Stimulated activated CD4-positive, alpha-beta T cell treated with anti-CD3 and anti-CD28 coated beads, TNF-alpha, amount 100 ng/mL, for 4 hours (primary cell): Measurements from ENCODE around the gene PRDX5.

ENCODE experiments used
- DNase-seq, 3 experiments: peaks; one replicate each; pipeline ENCODE4 v3.0.0-alpha.2; 2020; ENCODE audit warnings: low read depth in 3 of 3

Gene PRDX5

DNA sequence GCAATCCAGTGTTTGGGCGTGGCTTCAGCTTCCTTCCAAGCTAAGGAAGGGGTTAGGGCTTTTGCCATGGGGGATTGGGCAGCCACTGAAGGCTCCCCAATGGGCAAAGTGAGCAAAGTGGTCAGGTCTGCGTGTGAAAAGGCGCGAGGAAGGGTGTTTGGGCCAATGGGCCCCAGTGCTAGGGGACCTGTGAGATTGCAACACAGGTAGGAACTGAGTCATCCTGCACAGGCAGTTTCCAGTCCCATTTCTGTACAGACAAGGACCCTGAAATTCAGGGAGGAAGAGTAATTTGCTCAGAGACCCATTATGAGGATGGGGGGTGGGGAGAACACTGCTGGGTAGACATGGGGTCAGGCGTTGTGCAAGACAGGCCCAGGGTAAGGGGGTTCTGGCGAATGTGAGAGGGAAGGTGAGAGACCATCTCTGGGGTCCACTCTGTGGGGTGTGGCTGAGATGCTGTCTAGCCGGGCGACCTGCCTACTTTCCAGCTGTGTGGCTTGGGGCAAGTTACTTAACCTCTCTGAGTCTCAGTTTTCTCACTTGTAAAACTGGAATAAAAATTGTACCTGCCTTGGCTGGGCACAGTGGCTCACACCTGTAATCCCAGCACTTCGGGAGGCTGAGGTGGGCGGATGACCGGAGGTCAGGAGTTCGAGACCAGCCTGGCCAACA is 29.4 kb downstream of the PRDX5 start:
- DNase-seq, result no peak

DNA sequence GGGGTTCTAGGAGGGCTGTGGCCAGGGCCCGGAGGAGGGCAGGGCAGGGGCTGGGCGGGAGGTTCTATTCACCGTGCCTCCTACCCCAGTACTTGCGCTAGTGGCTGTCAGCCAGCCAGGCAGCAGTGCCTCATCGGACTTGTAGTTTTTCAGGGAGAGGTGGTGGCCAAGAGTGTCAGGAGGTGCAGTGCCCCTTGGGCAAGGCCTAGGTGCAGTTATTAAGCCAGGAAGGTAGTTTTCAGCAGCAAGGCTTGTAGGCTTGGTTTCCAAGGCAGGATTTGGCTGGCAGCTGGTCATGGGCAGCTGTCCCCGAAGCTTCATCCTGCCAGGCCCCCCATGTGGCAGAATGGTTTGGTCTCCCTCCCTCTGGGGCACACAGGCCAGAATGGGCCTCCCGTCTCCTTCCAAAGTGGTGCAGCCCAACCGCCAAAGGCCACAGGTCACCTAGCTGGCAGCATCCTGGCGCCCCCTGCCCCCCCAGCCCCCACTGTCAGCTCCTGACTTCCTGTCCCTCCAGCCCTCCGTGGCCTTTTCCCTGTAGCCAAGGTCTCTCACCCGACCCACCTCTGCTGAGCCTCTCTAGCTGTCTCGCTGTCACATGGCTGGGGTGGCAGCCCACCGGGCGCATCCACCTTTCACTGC is 30.6 kb downstream of the PRDX5 start:
- no peak for DNase-seq

DNA sequence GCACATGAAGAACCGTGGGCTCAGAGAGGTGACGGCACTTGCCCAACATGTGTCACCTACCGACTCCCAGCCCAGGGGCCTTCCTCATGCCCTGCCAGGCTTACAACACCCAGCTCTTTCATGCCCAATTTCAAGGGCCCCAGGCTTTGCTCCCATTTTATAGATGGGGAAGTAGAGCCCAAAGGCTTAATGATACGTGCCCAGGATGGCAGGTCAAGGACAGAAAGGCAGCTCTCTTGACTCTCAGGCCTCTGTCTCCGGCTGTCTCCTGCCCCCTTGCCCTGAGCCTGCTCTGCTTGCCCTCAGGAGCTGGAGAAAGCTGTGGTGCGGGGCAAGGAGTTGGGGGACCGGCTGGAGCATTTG is 31.1 kb downstream of the PRDX5 start:
- DNase-seq, result no peak

DNA sequence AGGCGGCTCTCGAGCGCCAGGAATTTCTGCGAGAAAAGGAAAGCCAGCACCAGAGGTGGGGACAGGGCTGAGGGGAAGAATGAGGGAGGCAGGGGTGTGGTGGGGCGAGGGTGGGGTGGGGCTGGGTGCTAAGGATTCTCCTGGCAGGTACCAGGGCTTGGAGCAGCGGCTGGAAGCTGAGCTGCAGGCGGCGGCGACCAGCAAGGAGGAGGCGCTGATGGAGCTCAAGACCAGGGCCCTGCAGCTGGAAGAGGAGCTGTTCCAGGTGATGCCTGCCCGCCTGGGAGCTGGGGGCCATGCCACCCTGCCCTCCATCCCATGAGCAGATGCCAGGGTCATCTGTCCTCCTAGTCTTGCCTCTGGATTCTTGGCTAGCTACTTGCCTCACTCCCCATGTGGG is 31.5 kb downstream of the PRDX5 start:
- no peak for DNase-seq

DNA sequence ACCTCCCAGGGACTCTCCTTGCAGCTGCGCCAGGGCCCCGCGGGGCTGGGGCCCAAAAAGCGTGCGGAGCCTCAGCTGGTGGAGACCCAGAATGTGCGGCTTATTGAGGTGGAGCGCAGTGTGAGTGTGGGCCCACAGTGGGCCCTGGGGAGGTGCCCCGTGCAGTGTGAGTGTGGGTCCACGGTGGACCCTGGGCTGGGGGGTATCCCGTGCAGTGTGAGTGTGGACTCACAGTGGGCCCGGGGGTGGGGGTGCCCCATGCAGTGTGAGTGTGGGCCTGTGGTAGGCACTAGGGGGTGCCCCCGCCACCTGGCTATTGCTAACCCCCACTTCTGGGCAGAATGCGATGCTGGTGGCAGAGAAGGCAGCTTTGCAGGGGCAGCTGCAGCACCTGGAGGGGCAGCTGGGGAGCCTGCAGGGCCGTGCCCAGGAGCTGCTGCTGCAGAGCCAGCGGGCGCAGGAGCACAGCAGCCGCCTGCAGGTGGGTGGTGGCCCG is 33.3 kb downstream of the PRDX5 start:
- DNase-seq, result no peak

DNA sequence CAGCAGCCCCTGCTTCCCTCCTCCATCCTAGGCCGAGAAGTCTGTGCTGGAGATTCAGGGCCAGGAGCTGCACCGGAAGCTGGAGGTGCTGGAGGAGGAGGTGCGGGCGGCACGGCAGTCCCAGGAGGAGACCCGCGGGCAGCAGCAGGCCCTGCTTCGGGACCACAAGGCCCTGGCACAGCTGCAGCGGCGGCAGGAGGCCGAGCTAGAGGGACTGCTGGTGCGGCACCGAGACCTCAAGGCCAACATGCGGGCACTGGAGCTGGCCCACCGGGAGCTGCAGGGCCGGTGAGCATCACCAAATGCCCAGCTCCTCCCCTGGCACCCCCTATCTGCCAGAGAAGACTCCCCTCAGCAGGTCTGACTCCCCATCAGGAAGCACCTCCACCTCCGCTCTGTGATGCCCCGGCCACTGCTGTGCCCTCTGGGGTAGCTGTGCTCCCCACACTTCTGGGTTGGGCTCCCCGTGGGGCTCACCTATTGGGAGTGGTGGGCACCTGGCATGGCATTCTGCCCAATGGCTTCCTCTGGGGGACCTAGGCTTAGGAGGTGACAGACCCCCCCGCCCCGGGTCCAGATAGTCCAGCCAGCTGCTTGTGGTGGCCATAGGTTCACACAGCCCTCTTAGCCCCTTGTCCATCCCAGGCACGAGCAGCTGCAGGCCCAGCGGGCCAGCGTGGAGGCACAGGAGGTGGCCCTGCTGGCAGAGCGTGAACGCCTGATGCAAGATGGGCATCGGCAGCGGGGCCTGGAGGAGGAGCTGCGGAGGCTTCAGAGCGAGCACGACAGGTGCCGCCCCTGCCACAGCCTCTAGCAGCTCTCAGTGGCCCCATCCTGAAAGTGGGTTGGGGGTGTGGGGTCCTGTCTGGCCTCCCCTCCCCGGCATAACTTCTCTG is 34.4 kb downstream of the PRDX5 start:
- no peak for DNase-seq

DNA sequence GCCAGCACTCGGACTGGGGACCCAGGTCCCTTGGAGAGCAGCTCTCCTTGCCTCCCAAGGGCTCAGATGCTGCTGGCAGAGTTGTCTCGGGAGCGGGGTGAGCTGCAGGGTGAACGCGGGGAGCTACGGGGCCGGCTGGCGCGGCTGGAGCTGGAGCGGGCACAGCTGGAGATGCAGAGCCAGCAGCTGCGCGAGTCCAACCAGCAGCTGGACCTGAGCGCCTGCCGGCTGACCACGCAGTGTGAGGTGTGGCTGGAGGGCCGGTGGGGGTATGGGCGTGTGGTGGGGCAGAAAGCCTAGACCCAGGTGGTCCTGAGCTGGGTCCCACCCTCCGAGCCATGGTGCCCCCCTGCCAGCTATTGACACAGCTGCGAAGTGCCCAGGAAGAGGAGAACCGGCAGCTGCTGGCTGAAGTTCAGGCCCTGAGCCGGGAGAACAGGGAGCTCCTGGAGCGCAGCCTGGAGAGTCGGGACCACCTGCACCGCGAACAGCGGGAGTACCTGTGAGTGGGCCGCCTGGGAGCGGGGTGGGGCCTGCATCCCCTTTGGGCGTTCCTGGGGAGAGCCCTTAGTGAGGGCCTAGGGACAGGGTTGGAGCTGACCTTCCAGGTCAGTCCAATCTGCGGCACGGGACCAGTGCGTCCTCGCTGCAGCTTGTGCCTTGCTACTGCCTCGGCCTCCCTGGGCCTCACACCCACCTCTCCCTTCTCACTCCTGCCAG is 35.2 kb downstream of the PRDX5 start:
- DNase-seq, result no peak

DNA sequence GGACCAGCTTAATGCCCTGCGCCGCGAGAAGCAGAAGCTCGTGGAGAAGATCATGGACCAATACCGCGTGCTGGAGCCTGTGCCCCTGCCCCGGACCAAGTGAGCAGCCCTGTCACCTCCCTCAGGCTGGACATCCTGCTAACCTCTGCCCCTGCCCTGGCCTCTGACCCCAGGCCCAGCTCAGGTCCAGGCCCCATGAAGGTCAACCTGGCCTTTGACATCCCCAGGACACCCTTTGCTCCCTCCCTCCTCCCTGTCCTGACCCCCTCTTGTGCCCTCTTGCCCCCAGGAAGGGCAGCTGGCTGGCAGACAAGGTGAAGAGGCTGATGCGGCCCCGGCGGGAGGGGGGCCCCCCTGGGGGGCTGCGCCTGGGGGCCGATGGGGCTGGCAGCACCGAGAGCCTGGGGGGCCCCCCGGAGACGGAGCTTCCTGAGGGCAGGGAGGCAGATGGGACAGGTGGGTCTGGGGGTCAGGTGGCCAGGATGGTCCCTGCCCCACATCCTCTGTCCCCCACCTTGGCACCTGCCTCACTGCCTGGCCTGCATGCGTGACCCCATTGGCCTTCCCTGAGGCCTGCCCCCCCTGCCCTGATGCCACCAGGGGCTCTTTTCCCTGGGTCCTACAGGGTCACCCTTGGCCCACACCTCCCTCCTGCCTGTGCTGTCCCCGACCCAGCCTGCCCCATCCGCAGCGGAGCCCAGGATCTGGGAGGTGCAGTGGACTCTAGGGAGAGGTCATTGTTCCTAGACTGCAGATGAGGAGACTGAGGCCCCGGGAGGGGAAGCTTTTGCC is 36.0 kb downstream of the PRDX5 start:
- no peak for DNase-seq

DNA sequence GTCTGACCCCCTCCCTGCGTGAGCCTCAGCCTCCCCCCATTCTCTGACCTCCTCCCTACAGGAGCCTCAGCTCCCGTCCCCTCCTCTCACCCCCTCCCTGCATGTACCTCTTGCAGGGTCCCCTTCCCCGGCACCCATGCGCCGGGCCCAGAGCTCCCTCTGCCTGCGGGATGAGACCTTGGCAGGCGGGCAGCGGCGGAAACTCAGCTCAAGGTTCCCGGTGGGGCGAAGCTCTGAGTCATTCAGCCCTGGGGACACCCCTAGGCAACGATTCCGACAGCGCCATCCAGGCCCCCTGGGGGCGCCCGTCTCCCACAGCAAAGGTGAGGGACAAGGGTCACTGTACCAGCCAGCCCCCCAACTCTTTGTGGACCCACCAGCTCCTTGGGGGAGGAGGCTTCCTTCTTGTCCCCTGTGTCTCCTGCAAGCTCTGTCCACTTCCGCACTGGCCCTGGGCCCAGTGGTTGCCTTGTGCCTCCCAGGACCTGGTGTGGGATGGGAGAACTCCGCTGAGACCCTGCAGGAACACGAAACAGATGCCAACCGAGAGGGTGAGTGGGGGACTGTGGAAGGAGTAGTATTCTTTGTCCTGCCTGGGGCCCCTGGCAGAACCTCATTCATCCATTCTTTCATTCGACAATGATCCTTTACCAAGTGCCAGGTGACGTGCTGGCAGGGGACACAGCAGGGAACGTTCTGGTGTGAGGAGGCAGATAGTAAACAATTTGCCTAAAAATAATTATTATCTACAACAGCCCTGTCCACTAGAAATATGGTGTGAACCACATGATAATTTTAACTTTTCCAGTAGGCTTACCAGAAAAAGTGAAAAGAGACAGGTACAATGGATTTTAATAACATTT is 37.4 kb downstream of the PRDX5 start:
- no peak for DNase-seq

DNA sequence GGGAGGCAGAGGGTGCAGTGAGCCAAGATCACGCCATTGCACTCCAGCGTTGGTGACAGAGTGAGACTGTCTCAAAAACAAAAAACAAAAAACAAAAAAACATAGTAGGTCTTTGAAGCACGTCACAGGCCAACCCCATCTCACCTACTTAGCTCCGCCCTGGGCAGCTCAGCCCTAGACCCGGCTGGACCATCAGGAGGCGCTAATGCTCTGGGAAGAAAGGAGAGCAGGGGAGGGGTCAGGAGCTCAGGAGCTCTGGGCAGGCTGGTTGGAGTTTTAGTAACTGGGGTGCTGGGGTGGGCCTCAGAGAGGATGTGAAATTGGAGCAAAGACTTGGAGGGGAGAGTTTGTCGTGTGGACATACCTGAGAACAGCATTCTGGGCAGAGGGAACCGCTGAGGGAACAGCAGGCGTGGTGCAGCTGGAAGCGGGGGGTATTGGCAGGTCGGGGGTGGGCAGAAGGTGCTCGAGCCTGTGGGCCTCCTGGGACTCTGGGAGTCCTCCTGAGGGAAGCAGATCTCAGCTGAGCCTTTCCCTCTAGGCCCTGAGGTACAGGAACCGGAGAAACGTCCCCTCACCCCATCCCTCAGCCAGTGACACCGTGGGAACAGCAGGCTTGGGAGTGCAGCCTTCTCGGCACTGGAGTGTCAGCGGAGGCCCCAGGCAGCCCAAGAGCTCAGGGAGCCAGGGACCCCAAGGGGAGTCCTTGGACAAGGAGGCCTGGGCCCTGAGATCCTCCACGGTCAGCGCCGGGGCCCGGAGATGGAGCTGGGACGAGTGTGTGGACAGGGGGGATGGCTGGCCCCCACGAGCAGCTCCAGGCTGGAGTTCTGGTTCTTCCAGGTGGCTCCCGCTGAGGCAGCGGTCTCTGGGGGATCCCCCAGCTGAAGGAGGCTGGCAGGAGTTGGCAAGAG is 38.8 kb downstream of the PRDX5 start:
- no peak for DNase-seq

DNA sequence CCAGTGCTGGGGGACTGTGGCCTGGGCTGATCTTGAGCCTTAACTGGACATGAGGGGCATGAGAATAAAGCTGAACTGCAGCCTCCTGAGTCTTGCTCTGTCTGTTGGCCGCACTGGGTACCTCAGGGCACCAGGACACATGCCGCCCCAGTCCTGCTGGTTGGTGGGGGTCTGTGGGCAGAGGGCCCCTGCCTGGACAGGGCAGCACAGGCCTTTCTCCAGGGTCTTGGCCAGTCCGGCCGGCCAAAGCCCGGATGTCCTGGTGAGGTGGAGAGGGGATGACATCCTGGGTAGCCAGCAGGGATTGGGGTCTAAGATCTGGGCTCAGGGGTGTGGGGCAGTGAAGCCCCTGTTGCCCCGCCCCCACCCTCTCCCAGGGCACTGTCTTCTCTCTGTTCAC is 39.5 kb downstream of the PRDX5 start:
- no peak for DNase-seq

DNA sequence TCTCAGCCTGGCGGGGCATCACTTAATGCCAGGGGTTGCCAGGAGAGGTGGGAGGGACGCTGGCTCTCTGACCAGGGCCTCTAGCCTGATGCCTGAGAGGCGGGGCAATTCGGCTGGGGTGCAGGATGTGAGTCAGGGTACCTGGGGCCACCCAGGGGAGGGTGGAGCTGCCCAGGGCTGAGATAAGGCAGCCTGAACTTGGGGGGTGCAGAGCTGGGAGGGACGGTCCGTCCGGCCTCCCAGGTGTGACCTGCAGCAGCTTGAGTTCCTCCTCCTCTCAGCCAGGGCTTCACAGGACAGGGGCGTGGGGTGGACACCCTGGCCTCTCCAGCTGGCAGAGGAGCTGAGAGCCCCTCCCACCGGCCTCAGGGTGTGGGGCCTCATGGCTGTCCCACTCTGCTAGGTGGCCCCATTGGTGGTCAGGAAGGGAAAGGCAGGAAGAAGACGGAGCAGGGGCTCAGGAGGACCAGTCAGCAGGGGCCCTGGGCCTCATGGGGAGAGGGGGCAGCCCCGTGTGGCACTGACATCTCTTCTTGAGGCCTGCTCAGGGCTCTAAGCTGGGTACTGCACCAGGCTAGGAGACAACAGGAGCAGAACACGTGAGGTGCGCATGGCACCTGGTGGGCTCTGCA is 40.1 kb downstream of the PRDX5 start:
- peak in 1 of 3 experiments; percentile 18 for DNase-seq

DNA sequence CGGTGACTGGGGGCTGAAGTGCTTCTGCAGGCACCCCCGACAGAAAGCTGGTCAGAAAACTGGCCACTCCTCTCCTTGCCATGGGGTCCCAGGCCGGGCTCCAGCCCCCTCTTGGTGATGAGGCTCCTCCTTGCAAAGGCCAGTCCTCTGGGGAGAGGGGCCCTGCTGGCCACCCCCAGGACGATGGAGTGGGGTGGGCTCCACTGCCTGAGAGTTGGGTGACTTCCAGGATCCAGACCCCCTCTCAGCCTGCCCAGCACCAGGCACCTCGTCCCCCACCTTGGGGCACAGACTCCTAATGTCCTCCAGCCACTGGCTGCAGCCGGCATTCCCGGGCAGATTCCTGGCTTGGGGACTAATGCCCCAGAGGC is 40.6 kb downstream of the PRDX5 start:
- DNase-seq, result no peak

DNA sequence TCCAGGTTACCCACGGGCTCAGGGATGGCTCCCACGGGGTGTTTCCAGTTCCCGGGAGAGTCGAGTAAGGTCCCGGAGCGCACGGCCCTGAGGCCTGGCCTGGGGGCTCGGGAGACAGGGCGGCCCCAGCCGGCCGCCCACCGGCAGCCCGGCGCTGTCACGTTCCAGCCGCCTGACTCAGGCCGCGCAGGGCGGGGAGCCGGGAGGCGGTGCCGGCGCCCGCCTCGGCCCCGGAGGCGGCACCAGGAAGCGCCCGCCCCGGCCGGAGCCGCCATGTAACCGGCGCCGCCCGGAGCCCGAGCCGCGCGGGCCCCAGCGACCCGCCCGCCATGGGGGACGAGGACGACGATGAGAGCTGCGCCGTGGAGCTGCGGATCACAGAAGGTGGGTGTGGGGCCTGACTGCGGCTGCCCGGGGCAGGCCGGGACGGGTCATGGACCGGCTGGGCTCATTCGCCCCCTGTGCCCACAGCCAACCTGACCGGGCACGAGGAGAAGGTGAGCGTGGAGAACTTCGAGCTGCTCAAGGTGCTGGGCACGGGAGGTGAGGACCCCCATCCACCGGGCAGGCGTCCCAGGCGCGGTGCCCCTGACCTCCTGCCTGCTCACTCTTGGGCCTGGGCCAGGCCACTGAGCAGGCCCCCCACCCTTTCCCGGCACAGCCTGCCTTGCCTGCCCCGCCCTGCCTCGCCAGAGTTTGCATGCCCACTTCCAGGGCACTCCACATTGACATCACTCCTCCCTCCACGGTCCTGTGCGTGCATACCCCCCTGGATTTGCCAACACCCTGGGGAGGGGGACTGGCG is 41.2 kb downstream of the PRDX5 start, which contains the start of gene RPS6KA4:
RPS6KA4 (plus strand) TSS at position 256 of the 805 bp plus-strand sequence; CDS start at position 330, 74 bp downstream.
- peak in 1 of 3 experiments; percentile 35 for DNase-seq

DNA sequence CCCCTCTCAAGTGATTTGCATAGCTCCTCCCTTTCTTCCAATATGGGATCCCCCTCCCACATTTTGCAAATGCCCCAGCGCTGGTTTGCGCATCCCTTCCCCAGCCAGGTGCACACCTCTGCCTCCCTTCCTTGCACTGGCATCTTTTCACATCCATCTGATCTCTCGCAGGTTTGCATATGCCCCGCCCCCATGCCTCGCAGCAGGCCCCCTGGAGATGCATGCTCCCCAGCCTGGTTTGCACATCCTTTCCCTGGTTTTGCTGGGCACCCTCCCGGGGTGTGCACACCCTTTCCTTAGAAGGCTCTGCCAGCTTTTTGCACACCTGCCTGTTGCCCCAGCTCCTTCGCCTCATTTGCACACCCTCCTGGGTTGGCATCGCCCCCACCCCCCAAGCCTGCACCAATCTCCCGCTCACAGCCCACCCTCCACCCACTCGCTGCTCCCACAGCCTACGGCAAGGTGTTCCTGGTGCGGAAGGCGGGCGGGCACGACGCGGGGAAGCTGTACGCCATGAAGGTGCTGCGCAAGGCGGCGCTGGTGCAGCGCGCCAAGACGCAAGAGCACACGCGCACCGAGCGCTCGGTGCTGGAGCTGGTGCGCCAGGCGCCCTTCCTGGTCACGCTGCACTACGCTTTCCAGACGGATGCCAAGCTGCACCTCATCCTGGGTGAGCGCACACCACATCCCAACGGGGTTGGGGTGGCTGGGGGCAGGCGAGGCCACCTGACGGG is 42.0 kb downstream of the PRDX5 start:
- peak in 1 of 3 experiments; percentile 13 for DNase-seq

DNA sequence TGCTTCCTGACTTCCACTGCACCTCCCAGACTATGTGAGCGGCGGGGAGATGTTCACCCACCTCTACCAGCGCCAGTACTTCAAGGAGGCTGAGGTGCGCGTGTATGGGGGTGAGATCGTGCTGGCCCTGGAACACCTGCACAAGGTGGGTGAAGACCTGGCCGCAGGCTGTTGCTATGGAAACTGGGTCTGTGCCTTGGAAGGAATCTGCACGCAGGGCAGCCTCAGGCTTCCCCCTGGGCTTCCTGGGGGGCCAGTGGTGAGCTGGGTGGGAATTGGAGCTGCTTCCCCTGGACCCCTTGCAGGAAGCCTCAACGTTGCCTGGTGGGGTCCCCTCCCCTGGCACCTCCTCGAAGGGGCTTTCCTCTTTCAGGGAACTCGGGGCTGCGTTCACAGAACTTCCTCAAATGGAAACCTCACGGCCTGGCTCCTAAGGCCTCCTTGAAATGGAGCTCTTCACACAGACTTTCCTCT is 42.6 kb downstream of the PRDX5 start:
- DNase-seq, result no peak

DNA sequence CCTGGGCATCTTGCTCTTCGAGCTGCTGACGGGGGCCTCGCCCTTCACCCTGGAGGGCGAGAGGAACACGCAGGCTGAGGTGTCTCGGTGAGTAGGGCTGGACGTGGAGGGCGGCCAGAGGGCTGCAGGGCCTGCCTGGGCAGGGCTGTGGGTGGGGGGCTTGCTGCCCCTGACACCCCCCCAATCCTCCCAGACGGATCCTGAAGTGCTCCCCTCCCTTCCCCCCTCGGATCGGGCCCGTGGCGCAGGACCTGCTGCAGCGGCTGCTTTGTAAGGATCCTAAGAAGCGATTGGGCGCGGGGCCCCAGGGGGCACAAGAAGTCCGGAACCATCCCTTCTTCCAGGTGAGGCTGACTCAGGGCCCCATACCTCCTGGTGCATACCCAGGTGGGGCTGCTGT is 43.7 kb downstream of the PRDX5 start:
- DNase-seq, result no peak
